Hypothalamus (tissue), 51 donors: ENCODE data around the gene IKZF5.
A peak's percentile ranks its signal among the peaks of the same experiment; 100 is the strongest.

Experiments
- DNase-seq, 51 donors: peaks; one replicate each; lab custom pipeline; 2025; lab: John Stamatoyannopoulos, UW

Gene IKZF5

DNA sequence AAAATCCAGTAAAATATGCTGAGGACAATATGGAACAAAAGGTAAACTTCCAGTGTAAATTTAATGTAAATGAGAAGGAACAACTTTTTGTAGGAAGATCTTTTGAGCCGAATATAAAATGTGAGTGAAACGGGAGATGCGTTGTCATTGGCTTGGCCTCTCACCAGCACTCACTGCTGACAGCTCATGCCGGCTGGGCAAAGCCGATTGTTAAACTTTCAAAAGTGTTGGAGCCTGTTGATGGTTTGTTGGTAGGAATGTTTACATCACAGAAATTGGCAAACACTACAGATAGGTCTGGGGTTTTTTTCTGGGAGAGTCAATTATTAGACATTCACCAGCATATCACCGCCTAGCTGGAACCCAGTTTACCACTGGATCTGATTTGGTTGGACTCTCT lies 22.3 kb downstream of the IKZF5 start:
- DNase-seq = peak in 2 of 51 donors; percentile 7 to 23

DNA sequence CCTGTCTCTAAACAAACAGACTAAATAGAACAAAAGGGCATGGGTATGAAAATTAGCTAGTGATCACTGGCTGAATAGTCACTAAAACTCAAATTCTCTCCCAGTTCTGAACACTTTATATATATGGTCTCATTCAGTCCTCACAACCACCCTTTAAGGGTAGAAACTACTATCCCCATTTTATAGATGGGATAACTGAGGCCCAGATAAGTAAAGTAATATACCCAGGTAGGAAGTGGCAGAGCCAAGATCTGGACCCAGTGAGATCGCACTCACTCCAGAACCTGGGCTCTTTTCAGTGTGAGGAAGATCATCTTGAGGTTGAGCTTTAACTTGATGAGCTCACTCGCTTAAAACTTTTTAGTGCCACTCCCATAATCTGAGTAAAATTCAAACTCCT lies 23.9 kb downstream of the IKZF5 start:
- DNase-seq = no peak

DNA sequence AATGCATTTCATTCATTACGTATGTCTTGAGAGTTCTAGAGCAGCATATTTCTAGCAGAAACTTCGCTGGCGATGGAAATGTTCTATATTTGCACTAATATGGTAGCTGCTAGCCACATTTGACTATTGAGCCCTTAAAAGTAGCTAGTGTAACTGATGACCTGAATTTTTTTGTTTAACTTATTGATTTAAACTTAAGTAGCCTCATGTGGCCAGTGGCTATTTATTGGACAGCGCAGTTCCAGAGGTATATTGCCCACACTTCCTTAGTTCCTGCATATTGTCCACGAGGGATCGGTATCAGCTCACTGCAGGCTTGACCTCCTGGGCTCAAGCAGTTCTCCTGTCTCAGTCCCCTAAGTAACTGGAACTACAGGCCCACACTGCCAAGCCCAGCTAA lies 24.7 kb downstream of the IKZF5 start:
- no peak for DNase-seq

DNA sequence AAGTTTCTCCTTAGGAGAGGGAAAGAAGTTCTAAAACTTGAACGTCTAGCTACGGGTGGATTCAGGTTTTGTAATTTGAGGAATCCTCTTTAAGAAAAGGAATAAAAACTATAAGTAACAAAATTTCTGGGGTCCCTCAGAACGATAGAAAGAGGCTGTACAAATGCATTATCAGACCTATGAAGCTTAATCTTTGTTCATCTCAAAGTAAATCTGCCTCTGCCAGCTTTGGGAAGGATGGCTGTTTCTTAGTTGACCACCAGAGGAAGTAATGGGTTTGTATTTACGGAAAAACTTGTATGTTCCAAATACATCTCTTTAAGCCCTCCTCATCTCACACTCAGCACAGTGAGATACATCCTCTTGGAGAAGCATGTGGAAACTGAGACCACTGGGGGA lies 27.5 kb downstream of the IKZF5 start:
- no peak for DNase-seq

DNA sequence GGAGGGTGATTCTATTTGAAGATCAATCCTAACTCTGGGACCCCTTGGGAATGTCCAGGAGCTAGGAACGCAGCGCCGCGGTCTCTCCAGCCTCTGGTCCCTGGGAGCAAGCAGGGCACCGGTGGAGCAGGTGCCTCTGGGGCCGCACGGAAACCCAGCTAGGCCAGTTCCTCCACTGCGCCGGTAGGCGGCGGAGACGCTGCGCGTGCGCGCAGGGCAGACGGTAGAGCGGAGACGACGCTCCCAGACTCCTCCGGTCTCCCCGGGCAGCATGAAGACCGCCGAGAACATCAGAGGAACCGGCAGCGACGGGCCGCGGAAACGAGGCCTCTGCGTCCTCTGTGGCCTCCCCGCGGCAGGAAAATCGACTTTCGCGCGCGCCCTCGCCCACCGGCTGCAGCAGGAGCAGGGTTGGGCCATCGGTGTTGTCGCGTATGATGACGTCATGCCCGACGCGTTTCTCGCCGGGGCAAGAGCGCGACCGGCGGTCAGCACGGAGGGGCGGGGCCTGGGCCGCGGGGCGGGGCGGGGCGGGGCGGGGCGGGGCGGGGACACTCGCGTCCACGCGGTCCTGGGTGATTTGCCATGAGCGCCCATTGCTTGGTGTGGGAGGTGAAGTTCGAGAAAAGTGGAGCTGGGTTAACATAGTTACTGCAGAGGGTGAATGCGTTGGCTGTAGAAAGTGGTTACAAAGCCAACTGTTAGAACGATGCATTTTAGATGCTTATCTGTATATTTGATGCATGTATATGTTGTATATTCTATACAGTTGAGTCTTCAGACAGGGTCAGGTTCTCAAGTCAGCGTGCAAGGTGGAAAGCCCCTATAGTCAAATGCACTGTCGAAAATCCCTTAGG lies 28.2 kb downstream of the IKZF5 start, which contains the start of gene PSTK:
PSTK (plus strand) TSS at position 193 of the 857 bp plus-strand sequence; CDS start at position 272, 79 bp downstream.
- peak; percentile 69 to 98 (median 89) for DNase-seq

DNA sequence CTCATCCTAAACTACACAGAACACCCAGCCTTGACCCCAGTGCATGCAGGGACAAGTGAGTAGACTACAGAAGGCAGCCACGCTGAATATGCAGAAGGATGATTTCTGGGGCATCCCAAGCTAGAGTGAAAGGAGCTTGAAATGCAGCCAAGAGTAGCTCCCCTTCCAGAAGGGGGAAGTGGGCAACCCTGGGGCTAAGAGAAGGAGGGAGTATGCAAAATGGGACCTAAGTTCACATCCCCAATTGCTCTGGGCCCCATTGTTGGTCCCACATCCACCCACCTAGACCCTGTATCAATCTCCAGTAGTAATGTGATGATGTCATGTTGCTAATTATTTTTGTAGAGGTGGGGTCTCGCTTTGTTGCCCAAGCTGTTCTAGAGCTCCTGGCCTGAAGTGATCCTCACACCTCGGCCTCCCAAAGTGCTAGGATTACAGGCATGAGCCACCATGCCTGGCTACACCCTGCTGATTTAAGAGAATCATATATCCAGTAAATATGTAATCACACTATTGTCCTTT lies 34.0 kb downstream of the IKZF5 start:
- no peak for DNase-seq

DNA sequence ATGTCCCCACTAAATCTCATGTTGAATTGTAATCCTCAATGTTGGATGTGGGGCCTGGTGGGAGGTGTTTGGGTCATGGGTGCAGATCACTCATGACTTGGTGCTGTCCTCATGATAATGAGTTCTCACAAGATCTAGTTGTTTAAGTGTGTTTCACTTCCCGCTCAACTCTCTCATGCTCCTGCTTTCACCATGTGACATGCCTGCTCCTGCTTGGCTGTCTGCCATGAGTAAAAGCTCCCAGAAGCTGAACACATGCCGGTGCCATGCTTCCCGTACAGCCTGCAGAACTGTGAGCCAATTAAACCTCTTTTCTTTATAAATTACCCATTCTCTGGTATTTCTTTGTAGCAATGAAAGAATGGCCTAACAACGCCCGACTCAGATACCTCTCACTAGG lies 34.6 kb downstream of the IKZF5 start:
- DNase-seq = peak in 1 of 51 donors; percentile 7

DNA sequence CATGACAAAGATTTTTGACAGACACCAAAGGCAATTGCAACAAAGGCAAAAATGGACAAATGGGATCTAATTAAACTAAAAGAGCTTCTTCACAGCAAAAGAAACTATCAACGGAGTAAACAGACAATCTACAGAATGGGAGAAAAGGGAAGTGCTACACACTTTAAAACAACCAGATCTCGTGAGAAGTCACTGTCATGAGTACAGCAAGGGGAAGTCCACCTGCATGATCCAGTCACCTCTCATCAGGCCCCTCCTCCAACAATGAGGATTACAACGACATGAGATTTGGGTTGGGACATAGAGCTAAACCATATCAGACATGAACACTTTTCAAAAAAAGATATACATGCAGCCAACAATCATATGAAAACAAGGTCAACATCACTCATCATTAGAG lies 39.9 kb downstream of the IKZF5 start:
- no peak for DNase-seq

DNA sequence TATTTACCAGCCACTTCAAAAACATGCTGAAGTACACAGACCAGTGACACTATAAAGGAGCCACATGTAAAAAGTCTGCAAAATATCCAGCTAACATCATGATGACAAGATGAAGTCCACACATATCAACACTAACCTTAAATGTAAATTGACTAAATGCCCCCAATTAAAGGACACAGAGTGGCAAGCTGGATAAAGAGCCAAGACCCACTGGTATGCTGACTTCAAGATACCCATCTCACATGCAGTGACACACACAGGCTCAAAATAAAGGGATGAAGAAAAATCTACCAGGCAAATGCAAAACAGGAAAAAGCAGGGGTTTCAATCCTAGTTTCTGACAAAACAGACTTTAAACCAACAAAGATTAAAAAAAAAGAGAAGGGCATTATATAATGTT lies 41.7 kb downstream of the IKZF5 start:
- DNase-seq = no peak

DNA sequence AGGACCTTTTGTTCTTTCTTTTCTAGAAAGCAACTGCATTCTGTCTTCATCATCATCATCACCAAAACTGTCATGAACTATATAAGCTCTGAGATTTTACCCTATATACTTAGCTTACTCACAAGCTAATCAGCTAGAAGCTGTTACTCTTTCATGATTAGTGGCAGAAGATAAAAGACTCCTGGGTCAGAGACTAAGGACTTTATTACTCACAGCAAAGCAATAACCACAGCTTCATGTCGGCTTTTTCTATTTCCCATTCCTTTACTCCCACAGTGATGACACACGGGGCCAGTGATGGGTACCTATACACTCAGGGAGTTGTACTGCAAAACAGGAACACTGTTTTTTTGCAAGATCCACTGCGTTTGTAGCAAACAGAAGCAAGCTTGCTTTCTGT lies 46.2 kb downstream of the IKZF5 start:
- no peak for DNase-seq

DNA sequence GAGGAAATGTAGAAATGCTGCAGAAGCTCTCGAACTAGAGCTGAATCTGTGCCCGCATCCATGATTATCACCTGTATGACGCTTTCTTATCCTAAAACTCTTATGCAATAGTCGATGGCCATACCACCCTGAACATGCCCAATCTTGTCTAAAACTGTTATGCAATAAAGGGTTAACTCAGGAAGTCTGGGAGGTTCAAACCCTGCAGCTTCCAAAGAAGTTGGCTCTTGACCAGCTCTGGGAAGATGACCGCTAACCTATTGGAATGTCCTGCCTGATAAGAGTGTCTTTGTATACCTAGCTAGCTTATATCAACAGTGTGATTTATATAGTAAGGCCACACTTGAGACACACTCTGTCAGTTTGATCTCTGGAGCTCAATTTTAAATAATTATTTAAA lies 51.1 kb downstream of the IKZF5 start:
- no peak for DNase-seq

DNA sequence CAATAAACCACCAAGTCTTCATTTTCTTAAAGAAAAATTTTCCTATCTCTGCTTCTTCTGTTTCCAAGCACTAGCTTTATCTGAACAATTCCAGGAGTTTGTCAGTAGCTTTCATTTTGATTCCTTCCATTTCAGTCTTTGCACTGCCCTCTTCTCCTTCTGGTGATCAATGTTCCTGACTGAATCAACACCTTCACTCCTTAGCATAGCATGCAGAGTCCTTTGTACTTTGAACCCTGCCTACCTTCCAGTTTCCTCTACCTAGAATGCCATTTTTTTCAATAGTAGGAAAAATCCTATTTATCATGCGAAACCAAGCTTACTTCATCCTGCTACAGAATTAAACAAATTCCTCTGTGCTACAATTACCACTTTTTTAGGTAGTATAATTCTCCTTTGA lies 52.7 kb downstream of the IKZF5 start:
- DNase-seq = no peak

DNA sequence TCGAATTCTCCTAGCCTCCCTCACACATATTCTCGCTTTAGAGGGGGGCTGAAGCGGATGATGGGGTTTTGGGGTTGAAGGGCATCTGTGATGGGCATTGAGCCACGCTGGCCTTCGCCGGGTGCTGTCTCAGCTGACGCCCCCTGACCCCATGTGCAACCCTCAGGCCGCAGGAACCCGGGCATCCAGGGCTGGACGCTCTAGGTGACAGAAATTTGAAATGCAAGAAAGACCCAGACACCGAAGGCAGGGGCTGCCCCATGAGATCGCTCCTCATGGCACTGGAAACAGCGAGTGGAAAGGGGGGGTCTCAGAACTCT lies 53.9 kb downstream of the IKZF5 start:
- DNase-seq = peak in 2 of 51 donors; percentile 20 to 45

DNA sequence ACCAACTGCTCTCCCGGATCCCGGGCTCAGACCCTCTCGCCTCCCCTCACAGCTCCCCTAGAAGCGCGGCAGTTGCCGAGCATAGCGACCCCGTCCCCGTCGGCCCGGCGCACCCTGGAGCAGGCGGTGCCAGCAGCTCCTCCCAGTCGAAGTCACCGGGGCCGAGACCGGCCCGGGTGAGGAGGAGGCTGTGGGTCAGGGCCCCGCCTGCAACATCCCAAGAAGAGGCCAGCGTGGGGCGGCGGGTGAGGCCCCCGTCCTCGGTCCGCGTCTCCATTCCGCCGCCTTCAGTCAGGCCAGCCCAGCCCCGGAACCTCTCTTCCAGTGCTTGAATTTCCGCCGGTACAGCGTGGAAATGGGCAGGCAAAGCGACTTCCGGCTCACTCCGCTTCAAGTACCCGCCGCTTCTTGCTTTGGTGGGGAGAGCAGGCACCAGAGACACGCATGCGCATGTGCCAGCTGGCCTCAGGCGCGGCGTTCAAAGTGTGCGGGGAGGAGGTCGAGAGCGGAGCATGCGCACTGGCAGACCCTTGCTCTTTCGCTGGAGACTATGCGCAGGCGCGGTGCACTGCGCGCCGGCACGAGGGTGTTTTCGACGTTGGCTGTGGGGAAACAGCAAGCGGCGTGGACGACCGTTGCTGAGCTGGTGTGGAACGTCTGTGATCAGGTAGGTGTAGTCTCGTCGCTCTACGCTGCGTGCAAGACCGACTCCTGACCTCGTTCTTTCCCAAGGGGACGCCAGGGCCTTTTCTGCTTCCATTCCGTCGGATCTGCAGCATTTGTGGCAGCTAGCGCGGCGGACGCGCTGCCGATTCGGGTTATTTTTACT lies 54.5 kb downstream of the IKZF5 start, which contains the start of gene C10orf88:
C10orf88 (minus strand) TSS at position 326 of the 829 bp plus-strand sequence; CDS start at position 277, 49 bp downstream.
- peak; percentile 61 to 98 (median 94) for DNase-seq

DNA sequence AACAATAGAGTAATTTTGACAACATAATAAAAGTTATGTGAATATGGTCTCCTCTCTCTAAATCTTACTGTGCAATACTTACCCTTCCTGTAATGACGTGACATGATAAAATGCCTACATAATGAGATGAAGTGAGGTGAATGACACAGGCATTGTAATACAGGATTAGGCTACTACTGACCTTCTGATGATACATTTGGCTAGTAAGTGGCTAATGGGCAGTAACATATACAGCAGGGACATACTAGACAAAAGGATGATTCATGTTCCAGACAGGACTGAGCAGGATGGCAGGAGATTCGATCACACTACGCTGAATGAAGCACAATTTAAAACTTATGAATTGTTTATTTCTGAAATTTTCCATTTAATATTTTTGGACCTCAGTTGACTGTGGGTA lies 59.3 kb downstream of the IKZF5 start:
- no peak for DNase-seq
